ENCODE data around the gene PPP1R1B. TPM values are rescaled to one million over a fixed set of nuclear protein-coding genes. Genes with fewer than 3 reads are reported as not detected.

PPP1R1B gene
- total RNA-seq, 1 experiment from 2014 or later: not detected

Other genes with a start within 250 kb of the PPP1R1B start
- 11.2 and 12.6 TPM in 2 replicates for gene FBXL20, start 225.3 kb upstream of the PPP1R1B start, total RNA-seq (2022)
- 58.9 and 62.2 TPM in 2 replicates for gene MED1, start 175.7 kb upstream of the PPP1R1B start, total RNA-seq (2022)
- 85.5 and 86.6 TPM in 2 replicates for gene CDK12, start 165.5 kb upstream of the PPP1R1B start, total RNA-seq (2022)
- gene NEUROD2, start 19.0 kb upstream of the PPP1R1B start, total RNA-seq (2022): not detected in 2 replicates
- gene STARD3, start 10.2 kb downstream of the PPP1R1B start, total RNA-seq (2022): 42.6 and 55.5 TPM in 2 replicates
- gene TCAP, start 38.4 kb downstream of the PPP1R1B start, total RNA-seq (2022): 1.6 TPM in 2 replicates
- not detected in 2 replicates for gene PNMT, start 41.5 kb downstream of the PPP1R1B start, total RNA-seq (2022)
- 14.7 and 17.4 TPM in 2 replicates for gene PGAP3, start 61.1 kb downstream of the PPP1R1B start, total RNA-seq (2022)
- gene ERBB2, start 73.1 kb downstream of the PPP1R1B start, total RNA-seq (2022): 121 and 124 TPM in 2 replicates
- gene MIEN1, start 103.6 kb downstream of the PPP1R1B start, total RNA-seq (2022): 42.9 and 46.3 TPM in 2 replicates
- gene GRB7, start 111.0 kb downstream of the PPP1R1B start, total RNA-seq (2022): 83.3 and 98.6 TPM in 2 replicates
- gene IKZF3, start 237.4 kb downstream of the PPP1R1B start, total RNA-seq (2022): 2.4 and 2.8 TPM in 2 replicates
- not detected in 2 replicates for gene ZPBP2, start 241.2 kb downstream of the PPP1R1B start, total RNA-seq (2022)